ENCODE measurements around the gene CTNNA3. TPM values are rescaled to one million over a fixed set of nuclear protein-coding genes. Genes with fewer than 3 reads are reported as not detected.

CTNNA3 gene
- total RNA-seq, 1 donor from 2014 or later = not detected

Other genes starting within 250 kb of the CTNNA3 start
- gene DNAJC12, start 142.0 kb upstream of the CTNNA3 start, total RNA-seq = 25.0 and 27.2 TPM in 2 replicates
- gene SIRT1, start 188.5 kb upstream of the CTNNA3 start, total RNA-seq = 27.4 and 29.3 TPM in 2 replicates

Data from activated T-helper 1 cell treated with anti-CD3 and anti-CD28 coated beads, Interleukin-12 subunit alpha, Interleukin-12 subunit beta, Interleukin-2, Interleukin-4 antibody, amounts not matched to agents 30 ng/mL and 10 ng/mL and 1 ng/mL, durations not matched to agents 14 hours and 24 hours and 36 hours (primary cell).